Liver (tissue), 9 donors: ENCODE results near the gene EFNB1. TPM values are rescaled to one million over a fixed set of nuclear protein-coding genes. Genes with fewer than 3 reads are reported as not detected.

Source experiments
- DNase-seq: peaks from one replicate; pipeline ENCODE4 v3.0.0-alpha.2; 2017; ENCODE audit warnings: low spot score
- H3K27ac ChIP-seq, 2 donors: one replicate each; pipeline ENCODE4 v1.7.0; 2013; ENCODE audit warnings: inconsistent platforms in 2 of 2, low read length in 2 of 2, control low read depth in 1 of 2, low read depth in 1 of 2, mild to moderate bottlenecking in 1 of 2
- H3K27me3 ChIP-seq, 4 donors: one replicate each; pipeline versions ENCODE4 v1.6.1 to v1.7.0; 2013; ENCODE audit warnings: low read length in 3 of 4, inconsistent platforms in 1 of 4, mild to moderate bottlenecking in 1 of 4, moderate library complexity in 1 of 4; ENCODE audit not compliant: control insufficient read depth in 4 of 4, insufficient read depth in 4 of 4
- H3K36me3 ChIP-seq, 4 donors: one replicate each; pipeline versions ENCODE4 v1.6.1 to v1.7.0; 2013; ENCODE audit warnings: low read length in 3 of 4, mild to moderate bottlenecking in 3 of 4, low read depth in 1 of 4, moderate library complexity in 1 of 4; ENCODE audit not compliant: control insufficient read depth in 4 of 4, insufficient read depth in 3 of 4
- H3K4me1 ChIP-seq, 4 donors: one replicate each; pipeline versions ENCODE4 v1.6.1 to v1.7.0; 2013; ENCODE audit warnings: low read length in 3 of 4, mild to moderate bottlenecking in 3 of 4, moderate library complexity in 1 of 4; ENCODE audit not compliant: control insufficient read depth in 4 of 4, insufficient read depth in 4 of 4
- H3K4me3 ChIP-seq, 3 donors: one replicate each; pipeline versions ENCODE4 v1.6.1 to v1.7.0; 2013; ENCODE audit warnings: low read length in 3 of 3, control low read depth in 1 of 3, low read depth in 1 of 3, mild to moderate bottlenecking in 1 of 3
- H3K9ac ChIP-seq, 2 donors: one replicate each; pipeline ENCODE4 v1.7.0; 2013; ENCODE audit warnings: low read length in 2 of 2, mild to moderate bottlenecking in 2 of 2, moderate library complexity in 2 of 2, control low read depth in 1 of 2, low read depth in 1 of 2
- H3K9me3 ChIP-seq, 4 donors: one replicate each; pipeline versions ENCODE4 v1.6.1 to v1.7.0; 2013; ENCODE audit warnings: low read length in 3 of 4; ENCODE audit not compliant: control insufficient read depth in 4 of 4
- ATF3 ChIP-seq: IDR thresholded peaks from 2 replicates; pipeline ENCODE4 v1.6.1; 2016; ENCODE audit warnings: antibody characterized with exemption
- EGR1 ChIP-seq, 2 donors: IDR thresholded peaks; 2 replicates each; pipeline ENCODE4 v1.6.1; 2016 to 2018; ENCODE audit warnings: antibody characterized with exemption in 2 of 2, low read depth in 2 of 2
- FOXA1 ChIP-seq: IDR thresholded peaks from 2 replicates; pipeline ENCODE4 v1.6.1; 2016; ENCODE audit warnings: antibody characterized with exemption
- FOXA2 ChIP-seq: IDR thresholded peaks from 2 replicates; pipeline ENCODE4 v1.6.1; 2016; ENCODE audit warnings: antibody characterized with exemption
- GABPA ChIP-seq, 2 donors: IDR thresholded peaks in 1 of 2; conservative IDR thresholded peaks in 1 of 2; 2 replicates each; pipeline ENCODE4 v1.6.1; 2016; ENCODE audit warnings: antibody characterized with exemption in 2 of 2, mild to moderate bottlenecking in 1 of 2, moderate library complexity in 1 of 2
- HNF4A ChIP-seq, 2 donors: conservative IDR thresholded peaks; 2 replicates each; pipeline ENCODE4 v1.6.1; 2016; ENCODE audit warnings: antibody characterized with exemption in 2 of 2, mild to moderate bottlenecking in 2 of 2
- HNF4G ChIP-seq: IDR thresholded peaks from 2 replicates; pipeline ENCODE4 v1.6.1; 2016; ENCODE audit warnings: antibody characterized with exemption
- JUND ChIP-seq, 2 donors: IDR thresholded peaks; 2 replicates each; pipeline ENCODE4 v1.6.1; 2016; ENCODE audit warnings: antibody characterized with exemption in 2 of 2
- MAX ChIP-seq: IDR thresholded peaks from 2 replicates; pipeline ENCODE4 v1.6.1; 2016; ENCODE audit warnings: antibody characterized with exemption
- NR2F2 ChIP-seq: IDR thresholded peaks from 2 replicates; pipeline ENCODE4 v1.6.1; 2016; ENCODE audit warnings: antibody characterized with exemption
- RAD21 ChIP-seq, 2 donors: IDR thresholded peaks; 2 replicates each; pipeline ENCODE4 v1.6.1; 2016; ENCODE audit warnings: antibody characterized with exemption in 2 of 2, mild to moderate bottlenecking in 2 of 2
- REST ChIP-seq: IDR thresholded peaks from 2 replicates; pipeline ENCODE4 v1.6.1; 2016; ENCODE audit warnings: antibody characterized with exemption, mild to moderate bottlenecking
- RXRA ChIP-seq, 2 donors: IDR thresholded peaks; 2 replicates each; pipeline ENCODE4 v1.6.1; 2017 to 2018; ENCODE audit warnings: antibody characterized with exemption in 2 of 2, mild to moderate bottlenecking in 1 of 2
- SP1 ChIP-seq: IDR thresholded peaks from 2 replicates; pipeline ENCODE4 v1.6.1; 2018; ENCODE audit warnings: antibody characterized with exemption, mild to moderate bottlenecking
- TAF1 ChIP-seq: conservative IDR thresholded peaks from 2 replicates; pipeline ENCODE4 v1.6.1; 2016; ENCODE audit warnings: antibody characterized with exemption, mild to moderate bottlenecking
- YY1 ChIP-seq: IDR thresholded peaks from 2 replicates; pipeline ENCODE4 v1.6.1; 2016; ENCODE audit warnings: antibody characterized with exemption, mild to moderate bottlenecking
- ZBTB33 ChIP-seq: IDR thresholded peaks from 2 replicates; pipeline ENCODE4 v1.6.1; 2016; ENCODE audit warnings: antibody characterized with exemption
- WGBS: extraction: QIAGEN DNeasy Blood & Tissue Kit; methylation state at CpG from one replicate; pipeline ENCODE4 v1.1.7; 2013; 5-methylcytosine and 5-hydroxymethylcytosine counted together
- polyA plus RNA-seq, 2 donors: library from polyadenylated mRNA; stranded (reverse) in 1 of 2; unstranded in 1 of 2; fragments of 200-250 nt in 1 of 2; fragments of >200 nt in 1 of 2; fragmentation: Nextera tagmentation in 1 of 2; extraction: Ambion mirVana in 1 of 2; gene quantifications; one replicate each; pipeline versions ENCODE4 v1.2.1 to v1.2.3, GENCODE V29; 2013 to 2015
- total RNA-seq, 2 donors: library from RNA; depleted of rRNA; stranded (reverse); fragments of >200 nt; gene quantifications; one replicate each; pipeline ENCODE4 v1.2.3, GENCODE V29; 2014
- donor health status: healthy.
- donor health status: healthy.
- donor health status: healthy.
- donor health status: healthy.
- donor health status: healthy.

EFNB1 gene
- total and polyA plus RNA-seq, 4 donors = 3.6 to 8.9 (median 8.1) TPM

- Histone ChIP-seq H3K4me1 (peaks cover 16 to 40% (median 26%) of the 10 kb centered on the region in 4 donors), H3K36me3 (peaks cover 0 to 2% (median 0%) of the 10 kb centered on the region in 4 donors), H3K27me3 (no peaks in the 10 kb centered on the region), H3K4me3 (no peak overlapping the region), H3K9ac (no peak overlapping the region), H3K9me3 (no peaks in the 10 kb centered on the region), H3K27ac (no peak overlapping the region)
- DNase-seq = no peak
- 83% methylated on average over 1 of the region's 1 CpG for WGBS
- no peak for TF ChIP-seq TAF1
- no peak for TF ChIP-seq JUND (IDR thresholded peaks at IDR 0.05)
- no peak for TF ChIP-seq ATF3
Measured at GRCh38 chrX:68843992-68844391, 15.2 kb downstream of the EFNB1 start.

DNA sequence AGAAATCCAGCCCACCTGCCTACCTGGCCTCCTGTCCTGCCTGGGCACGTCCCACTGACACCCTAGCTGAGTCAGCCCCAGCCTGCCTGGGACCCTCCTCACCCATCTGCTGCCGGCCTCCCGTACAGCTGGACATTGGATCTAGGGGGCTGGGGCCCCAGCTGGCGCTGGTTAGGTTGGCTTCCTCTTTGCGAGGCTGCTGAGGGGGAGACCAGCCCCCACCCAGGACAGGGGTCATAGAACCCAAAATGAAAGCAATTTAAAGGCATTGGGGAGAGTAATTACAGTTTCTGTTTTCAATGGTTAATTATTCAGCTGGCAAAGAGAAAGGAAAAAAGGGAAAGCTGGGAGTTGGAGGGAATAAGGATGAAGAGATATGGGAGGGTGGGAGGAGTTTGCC, 15.8 kb downstream of the EFNB1 start:
- 83% methylated on average over 5 of the region's 5 CpGs for WGBS
- H3K36me3 ChIP-seq = peaks cover 0 to 2% (median 0%) of the 10 kb centered on the region in 4 donors
- DNase-seq = no peak
- H3K9ac ChIP-seq = no peak overlapping the region
- peaks cover 16 to 39% (median 26%) of the 10 kb centered on the region in 4 donors for H3K4me1 ChIP-seq
- no peaks in the 10 kb centered on the region for H3K9me3 ChIP-seq
- no peak overlapping the region for H3K27ac ChIP-seq
- no peaks in the 10 kb centered on the region for H3K27me3 ChIP-seq
- TF ChIP-seq HNF4A (conservative IDR thresholded peaks at IDR 0.05) (no peak), FOXA2 (no peak), GABPA (IDR thresholded peaks at IDR 0.05 in 1 of 2, conservative IDR thresholded peaks at IDR 0.05 in 1 of 2) (no peak), YY1 (no peak), RAD21 (IDR thresholded peaks at IDR 0.05) (no peak), RXRA (IDR thresholded peaks at IDR 0.05) (no peak), REST (no peak), MAX (no peak), NR2F2 (no peak), SP1 (no peak), HNF4G (no peak), JUND (IDR thresholded peaks at IDR 0.05) (no peak), FOXA1 (no peak), EGR1 (IDR thresholded peaks at IDR 0.05; ENCODE audit: low read depth in 2 of 2) (no peak)
- no peak overlapping the region for H3K4me3 ChIP-seq

DNA sequence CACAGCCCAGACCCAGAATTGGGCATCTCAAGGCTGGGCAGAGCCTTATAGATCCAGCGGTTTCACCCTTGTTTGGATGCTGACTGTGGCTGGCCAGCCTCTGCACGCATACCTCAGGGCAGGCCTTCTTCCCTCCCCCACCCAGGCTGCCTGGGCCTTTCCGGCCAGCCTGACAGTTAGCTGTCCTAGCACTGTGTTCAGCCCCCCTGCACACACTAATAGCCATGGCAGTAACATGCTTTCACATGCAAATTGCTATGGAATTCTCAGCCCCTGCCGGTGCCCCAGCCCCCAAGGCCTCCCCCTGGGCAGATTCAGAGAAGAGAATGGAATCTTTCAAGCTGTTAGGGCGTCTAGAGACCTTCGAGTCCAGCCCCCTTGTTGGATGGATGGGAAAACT, 17.7 kb downstream of the EFNB1 start:
- 82% methylated on average over 6 of the region's 6 CpGs for WGBS
- H3K9me3 ChIP-seq = no peaks in the 10 kb centered on the region
- no peak overlapping the region for H3K9ac ChIP-seq
- DNase-seq = no peak
- no peak overlapping the region for H3K4me3 ChIP-seq
- H3K36me3 ChIP-seq = no peaks in the 10 kb centered on the region
- no peak overlapping the region for H3K27ac ChIP-seq
- H3K4me1 ChIP-seq = peaks cover 13 to 29% (median 20%) of the 10 kb centered on the region in 4 donors
- TF ChIP-seq GABPA (IDR thresholded peaks at IDR 0.05 in 1 of 2, conservative IDR thresholded peaks at IDR 0.05 in 1 of 2) (no peak), ATF3 (no peak), FOXA2 (no peak), MAX (no peak), FOXA1 (no peak), ZBTB33 (no peak), YY1 (no peak), SP1 (no peak), HNF4G (no peak), EGR1 (IDR thresholded peaks at IDR 0.05; ENCODE audit: low read depth in 2 of 2) (no peak), RXRA (IDR thresholded peaks at IDR 0.05) (no peak)
- H3K27me3 ChIP-seq = no peaks in the 10 kb centered on the region
